HG03103 (cell line): ENCODE results near the gene NOVA1.

Source experiments
- ATAC-seq: cut with Tn5 transposase; IDR thresholded peaks from one replicate; pipeline ENCODE4 v1.9.1; 2021; ENCODE audit warnings: low read depth; ENCODE audit not compliant: unreplicated experiment

The NOVA1 gene

GRCh38 chr14:26594756-26595545 is 2.9 kb downstream of the NOVA1 start:
- ATAC-seq, result no peak

DNA sequence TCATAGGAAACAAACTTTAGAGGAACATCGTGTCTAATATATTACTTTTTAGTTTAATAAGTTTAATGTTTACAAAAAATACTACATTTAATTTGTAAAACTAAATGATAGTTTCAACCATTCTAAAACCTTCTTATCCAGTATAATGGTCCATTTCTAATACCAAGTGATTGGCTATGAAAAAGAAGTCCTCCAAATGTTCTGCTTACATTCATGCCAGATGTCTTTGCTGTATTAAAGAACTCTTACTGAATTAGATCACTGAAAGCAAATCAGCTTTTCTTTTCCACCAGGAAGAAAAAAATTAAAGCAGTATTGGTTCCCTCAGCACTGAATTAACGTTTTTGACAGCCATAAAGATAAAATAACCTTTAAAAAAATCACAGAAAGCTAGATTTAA is 3.7 kb downstream of the NOVA1 start:
- no peak for ATAC-seq

DNA sequence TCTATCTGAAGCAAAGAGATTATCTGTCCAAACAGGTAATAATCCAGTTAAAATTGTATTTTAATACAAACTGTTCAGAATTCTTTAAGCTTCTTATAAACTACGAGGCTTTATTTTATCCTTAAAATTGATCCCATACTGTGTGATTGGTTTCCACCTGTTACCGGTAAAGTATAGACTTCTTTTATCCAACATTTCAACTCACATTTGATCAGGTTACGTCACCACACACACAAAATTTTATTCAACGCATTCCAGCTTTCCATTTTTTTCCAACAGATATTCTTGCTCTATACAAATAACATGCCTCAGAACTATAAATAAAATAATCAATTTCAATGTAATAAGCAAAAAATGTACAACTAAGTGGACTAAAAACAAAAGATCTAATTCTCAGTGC is 4.5 kb downstream of the NOVA1 start:
- no peak for ATAC-seq

DNA sequence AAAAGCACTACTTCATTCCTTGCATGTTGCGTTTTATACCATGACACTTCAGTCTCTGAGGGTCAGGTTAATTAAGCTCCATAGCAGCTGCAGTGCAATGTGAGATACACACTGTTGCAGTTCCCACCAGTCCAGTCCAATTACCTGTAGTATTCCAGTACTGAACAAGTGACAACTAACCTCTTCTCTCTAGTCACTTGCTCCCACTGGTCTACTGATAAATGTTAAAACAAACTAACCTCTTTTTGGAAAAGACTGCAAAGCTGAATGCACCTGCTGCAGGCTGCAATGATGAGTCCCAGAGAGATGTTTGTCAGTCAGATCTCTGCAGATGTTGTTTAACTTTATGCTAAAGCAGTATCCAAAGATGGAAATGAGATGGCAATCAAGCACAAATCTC is 7.9 kb downstream of the NOVA1 start:
- ATAC-seq, result no peak

- no peak for ATAC-seq
These were observed 20.1 kb downstream of the NOVA1 start for GRCh38 chr14:26577711-26578110.

DNA sequence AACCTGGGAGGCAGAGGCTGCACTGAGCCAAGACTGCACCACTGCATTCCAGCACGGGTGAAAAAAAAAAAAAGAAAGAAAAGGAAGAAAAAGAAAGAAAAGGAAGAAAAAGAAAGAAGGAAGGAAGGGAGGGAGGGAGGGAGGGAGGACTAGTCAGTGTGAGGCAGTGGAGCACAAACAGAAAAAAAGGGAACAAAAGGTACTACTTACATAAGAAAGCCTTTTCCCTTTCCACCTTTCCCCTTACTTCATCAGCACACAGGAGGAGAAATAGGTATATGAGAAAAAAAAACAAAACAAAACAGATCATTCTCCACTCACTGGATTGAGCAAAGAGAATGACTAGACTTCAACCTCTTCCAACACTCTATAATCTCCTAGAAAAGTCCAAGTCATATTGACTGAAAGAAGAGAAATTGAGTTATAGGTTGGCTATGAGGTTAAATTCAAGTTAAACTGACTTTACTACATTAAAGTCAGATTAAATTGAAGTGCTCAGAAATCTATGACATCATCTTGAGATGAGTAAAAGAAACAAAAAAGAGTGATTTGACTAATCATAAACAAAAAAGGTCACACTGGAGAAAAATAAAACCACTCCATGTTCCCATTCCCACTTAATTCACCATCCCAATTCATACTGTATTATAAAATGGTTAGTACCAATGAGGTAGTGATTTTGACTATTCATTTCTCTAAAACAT is 43.6 kb downstream of the NOVA1 start:
- no peak for ATAC-seq

DNA sequence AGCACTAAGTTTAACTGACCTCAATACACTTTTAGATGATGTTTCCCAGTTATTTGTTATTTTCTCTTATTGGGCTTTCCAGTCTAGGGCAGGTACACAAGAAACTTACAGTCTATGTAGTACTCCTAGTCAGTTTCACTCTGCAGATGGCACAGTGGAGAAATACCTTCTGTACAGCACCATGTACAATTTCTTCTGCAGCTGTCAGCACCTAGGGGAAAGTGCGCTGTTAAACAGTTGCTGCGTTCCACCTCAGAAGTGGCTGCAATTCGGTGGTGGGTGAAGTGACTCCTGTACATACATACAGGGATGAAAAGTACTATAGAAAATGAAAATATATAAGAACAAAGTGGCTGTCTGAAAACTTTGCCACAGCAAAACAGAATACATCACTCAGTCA is 48.3 kb downstream of the NOVA1 start:
- no peak for ATAC-seq

DNA sequence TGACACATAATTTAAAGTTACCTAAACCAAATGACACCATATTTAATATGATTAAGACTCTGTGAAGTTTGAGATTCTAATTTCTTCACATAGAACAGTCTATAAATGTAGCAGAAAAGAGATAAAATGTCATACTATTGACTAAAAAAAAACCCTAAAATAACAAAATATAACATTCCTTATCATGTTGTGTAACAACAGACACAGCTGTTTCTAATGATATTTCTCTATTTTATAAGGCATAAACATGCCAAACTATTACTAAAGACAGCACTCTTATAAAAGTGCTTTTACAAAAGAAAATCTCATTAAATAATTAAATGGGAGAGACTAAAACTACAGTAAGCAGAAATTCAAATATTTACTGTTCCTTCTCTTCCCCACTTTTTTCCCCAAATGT is 49.4 kb downstream of the NOVA1 start:
- ATAC-seq, result no peak

- ATAC-seq, result no peak
These were observed 59.7 kb downstream of the NOVA1 start for GRCh38 chr14:26538176-26538575.

- no peak for ATAC-seq
These were observed 65.9 kb downstream of the NOVA1 start for GRCh38 chr14:26531894-26532293.

DNA sequence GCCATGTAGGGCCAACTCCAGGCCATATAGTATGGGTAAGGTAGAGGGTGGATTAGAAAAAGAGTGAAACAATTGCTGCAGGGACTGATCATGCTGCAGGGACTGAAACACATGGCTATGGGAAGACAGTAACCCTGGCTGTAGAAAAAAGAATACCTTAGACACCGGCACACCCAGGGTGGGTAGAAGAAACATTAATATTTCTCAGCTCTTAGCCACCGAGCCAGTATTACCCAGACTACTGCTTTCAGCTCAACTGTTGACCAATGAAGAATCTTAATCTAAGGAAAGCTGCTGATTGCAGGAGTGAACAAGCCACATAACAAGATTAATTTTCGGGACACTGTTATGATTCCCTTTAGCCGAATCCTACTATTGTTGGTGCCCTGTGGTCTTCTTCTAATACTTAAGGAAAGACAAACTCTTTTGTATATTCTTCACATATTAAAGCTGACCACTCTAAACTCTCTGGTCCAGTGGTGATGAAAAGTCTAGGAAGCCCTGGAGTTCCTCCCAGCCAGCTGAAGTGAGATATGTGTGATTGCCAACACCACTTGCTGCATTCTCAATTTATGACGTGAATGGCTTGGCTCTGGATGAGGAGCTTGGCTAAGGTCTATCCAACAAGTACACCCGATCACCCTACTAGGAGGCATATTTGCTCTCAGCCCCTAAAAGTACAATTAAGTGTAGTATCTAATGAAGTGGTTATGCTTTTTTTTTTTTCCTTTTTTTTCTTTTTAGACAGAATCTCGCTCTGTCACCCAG is 69.2 kb downstream of the NOVA1 start:
- ATAC-seq, result no peak

GRCh38 chr14:26527095-26527494 is 70.7 kb downstream of the NOVA1 start:
- no peak for ATAC-seq

DNA sequence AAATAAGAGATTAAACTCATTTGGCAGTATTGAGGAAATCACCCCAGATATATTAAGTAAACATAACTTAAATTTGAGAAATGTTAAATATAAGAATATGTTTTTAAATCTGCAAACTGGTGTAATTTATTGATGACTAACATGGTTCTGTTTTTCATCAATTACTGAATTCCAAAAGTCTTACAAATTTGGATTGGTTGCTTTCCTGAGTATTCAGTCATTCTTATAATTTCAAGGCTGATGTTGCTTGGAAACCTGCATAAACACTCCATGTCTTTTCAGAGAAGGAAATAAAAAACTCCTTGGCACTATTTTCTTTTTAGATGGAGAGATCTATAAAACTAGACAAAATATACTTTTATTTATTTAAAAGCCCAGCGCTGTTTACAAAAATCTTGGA is 71.7 kb downstream of the NOVA1 start:
- no peak for ATAC-seq

DNA sequence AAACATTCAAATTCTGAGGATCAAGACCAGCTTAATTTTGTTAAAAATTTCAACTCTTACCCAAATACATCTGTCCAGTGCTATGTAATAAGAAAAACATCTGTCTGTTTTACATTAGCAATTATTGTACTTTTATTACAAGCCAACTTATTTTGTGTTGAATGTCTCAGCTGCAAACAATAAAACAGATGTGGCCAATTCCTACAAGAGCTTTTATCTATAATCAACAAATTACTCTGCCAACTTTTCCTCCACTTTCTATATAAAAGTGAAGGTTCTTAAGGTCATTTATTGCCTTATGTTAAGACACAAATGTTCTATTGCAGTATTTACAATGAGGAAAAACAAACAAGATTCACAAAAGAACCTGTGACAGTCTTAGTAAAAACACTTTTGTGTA is 72.7 kb downstream of the NOVA1 start:
- ATAC-seq, result no peak

GRCh38 chr14:26522967-26523366 is 74.9 kb downstream of the NOVA1 start:
- no peak for ATAC-seq

DNA sequence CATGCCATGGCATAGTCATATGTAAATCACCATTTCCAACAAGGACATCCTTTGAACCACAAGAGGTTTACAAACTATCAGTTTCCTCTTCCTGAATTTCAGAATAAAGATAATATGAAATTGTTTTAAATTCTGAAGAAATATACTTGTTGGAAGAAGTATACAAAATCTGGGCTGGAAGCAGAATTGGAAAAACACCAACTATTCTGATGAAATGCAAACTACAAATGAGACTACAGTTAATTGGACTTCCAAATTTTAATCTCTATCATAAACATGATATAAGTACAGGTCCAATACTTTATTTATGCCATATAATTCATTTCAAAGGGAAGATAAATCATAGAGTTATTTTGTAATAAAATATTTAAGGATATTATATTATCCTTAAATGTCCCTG is 80.1 kb downstream of the NOVA1 start:
- no peak for ATAC-seq

- ATAC-seq, result no peak
These were observed 97.8 kb downstream of the NOVA1 start for GRCh38 chr14:26500028-26500427.

DNA sequence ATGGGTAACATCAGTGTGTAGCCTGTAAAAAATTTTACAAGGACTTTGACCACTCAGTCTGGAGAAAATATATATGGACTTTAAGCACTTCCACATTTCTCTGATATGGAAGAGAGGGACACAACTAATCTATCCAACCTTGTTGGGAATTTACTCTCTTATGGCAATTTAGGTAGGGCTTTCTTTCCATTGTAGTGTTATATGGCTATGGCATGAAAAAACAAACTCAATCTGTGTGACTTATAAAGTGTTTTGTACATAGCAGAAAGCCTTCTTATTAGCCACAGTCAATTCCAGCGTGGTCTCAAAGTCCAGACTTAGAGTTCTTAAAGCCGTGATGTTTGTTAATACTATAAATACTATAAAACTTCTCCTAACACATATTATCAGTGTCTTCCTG is 98.3 kb downstream of the NOVA1 start:
- no peak for ATAC-seq

DNA sequence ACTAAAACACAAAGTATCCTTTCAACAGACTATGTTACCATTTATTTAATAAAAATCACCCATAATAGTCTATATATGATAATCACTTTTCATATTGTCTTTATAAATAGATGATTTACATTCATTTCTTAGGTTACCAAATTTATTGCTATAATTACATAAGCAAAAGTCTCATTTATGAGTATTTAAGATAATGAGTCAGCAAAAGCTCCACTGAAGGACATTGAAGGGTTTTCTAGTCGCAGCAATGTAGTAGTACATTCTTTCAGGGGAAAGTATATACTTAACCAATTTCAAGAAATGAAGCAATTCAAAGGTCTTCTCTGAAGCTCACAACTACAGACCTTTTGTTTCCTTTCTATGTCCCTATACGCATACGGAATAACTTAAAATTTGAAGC is 110.9 kb downstream of the NOVA1 start:
- ATAC-seq, result no peak

DNA sequence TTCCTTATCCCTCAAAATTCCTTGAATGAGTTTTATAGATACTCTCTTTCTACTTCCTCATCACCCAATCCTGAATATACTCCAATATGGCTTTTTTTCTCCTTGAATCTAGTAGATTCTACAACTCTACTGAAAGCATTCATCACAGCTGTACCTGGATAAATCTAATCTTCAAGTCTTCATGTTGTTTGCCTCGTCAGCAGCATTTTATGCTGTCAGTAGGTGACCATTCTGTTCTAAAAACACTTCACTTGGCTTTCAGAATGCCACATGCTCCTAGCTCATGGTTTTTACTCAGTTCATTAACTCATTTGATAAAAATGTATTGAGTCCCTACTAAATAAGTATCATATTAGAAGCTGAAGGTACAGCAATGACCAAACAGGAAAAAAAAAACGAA is 113.3 kb downstream of the NOVA1 start:
- no peak for ATAC-seq

DNA sequence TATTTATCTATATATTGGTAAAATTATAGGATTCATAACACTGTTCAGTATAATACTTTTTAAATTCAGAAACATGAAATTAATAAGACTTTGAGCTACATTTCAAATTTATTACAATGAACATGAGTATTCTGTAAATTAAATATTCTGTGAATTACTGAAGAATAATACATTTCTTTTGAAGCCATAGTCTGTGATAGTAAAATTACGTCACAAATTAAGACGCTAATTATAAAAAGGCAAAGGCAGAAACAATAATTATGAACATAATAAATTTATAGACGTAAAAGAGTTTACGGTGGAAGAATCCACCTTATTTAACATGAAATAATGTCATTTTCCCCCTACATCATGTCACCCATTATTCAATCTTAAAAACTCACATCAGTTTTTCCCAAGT is 118.9 kb downstream of the NOVA1 start:
- no peak for ATAC-seq

GRCh38 chr14:26466862-26467261 is 131.0 kb downstream of the NOVA1 start:
- ATAC-seq, result no peak
